Measurements from ENCODE around the gene UBL4A. TPM values are rescaled to one million over a fixed set of nuclear protein-coding genes. Genes with fewer than 3 reads are reported as not detected.

UBL4A gene
- total RNA-seq, 4 donors from 2014 or later = 14.7 to 36.3 (median 29.5) TPM

GRCh38 chrX:154478728-154479622 lies 7.4 kb downstream of the UBL4A start, which contains the start of gene LAGE3:
Gene LAGE3 (minus strand): TSS chrX:154479281. CDS start chrX:154478915, 366 bp downstream.
- Histone ChIP-seq H3K4me1 (peaks cover 0 to 3% of the 10 kb centered on the region in 2 donors), H3K27ac (peak within 1 kb of the TSS; percentile 70 to 86), H3K36me3 (no peaks in the 10 kb centered on the region), H3K27me3 (no peaks in the 10 kb centered on the region), H3K4me3 (peak within 1 kb of the TSS; percentile 33 to 49), H3K9me3 (no peaks in the 10 kb centered on the region)
- DNase-seq = peak; percentile 91 to 93
- intact Hi-C loops (cut with DNase I; ENCODE audit: low total_unique reads) = no loop called here
- TF ChIP-seq CTCF (IDR thresholded peaks at IDR 0.05) = peak in 1 of 4 experiments; percentile 18
- peak; percentile 52 to 62 for TF ChIP-seq POLR2A (IDR thresholded peaks at IDR 0.05)

DNA sequence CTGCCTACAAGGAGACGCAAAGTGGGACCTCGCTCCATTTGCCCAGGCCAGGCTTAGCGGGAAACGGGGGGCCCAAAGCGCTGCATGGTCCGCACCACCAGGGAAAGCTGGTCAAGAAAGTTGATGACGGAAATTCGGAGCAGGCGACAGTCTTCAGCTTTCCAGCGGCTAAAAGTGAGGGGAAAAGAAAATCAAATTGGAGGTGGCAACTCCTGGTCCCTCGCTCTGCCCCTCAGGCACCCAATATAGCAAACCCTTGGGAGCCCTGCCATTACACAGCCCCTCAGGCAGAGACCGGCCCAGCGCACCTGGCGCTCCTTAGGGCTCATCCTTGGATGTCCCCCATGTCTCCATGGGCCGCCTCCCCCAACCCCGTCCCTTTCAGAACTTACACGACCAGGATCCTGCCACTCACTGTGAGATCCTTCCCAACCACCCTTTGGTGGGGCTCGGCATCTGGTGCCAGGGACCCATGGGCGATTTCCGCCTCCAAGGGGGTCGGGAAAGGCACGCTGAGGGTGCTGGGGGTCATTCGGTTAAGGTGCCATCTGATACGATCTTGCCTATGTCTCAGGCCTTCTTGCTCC lies 8.4 kb downstream of the UBL4A start:
- intact Hi-C loops (cut with DNase I; ENCODE audit: low total_unique reads) = no loop called here
- DNase-seq = peak in 1 of 2 donors; percentile 26
- H3K27ac ChIP-seq = peak overlapping the region; percentile 70 to 86

DNA sequence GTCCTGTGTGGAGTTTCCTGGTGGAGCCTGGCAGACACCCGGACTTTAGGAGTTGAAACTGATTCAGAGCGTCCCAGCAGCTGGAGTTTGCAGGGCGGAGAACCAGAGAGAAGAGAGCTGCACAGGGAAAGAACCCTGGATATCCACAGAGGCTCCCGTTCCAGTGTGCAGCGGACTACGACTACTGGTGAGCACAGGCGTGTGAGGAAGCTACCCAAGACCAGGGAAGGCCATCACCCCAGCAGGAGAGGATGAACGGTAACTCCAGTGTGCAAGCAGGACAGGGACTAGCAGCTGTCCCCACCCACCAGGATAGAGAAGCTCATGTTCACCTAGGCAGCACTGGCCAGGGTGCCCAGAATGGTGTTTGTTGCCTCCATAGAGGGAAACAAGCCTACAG lies 9.6 kb downstream of the UBL4A start:
- DNase-seq = no peak
- H3K4me1 ChIP-seq = peaks cover 0 to 3% of the 10 kb centered on the region in 2 donors
- intact Hi-C loops (cut with DNase I; ENCODE audit: low total_unique reads) = no loop called here

More for the DNA sequence above, 8.4 kb downstream of the UBL4A start:
- Histone ChIP-seq H3K4me3 (peak overlapping the region; percentile 33 to 49), H3K27me3 (no peaks in the 10 kb centered on the region), H3K36me3 (no peaks in the 10 kb centered on the region), H3K4me1 (peaks cover 0 to 3% of the 10 kb centered on the region in 2 donors), H3K9me3 (no peaks in the 10 kb centered on the region)
- TF ChIP-seq POLR2A (IDR thresholded peaks at IDR 0.05) = no peak
- no peak for TF ChIP-seq CTCF (IDR thresholded peaks at IDR 0.05)

DNA sequence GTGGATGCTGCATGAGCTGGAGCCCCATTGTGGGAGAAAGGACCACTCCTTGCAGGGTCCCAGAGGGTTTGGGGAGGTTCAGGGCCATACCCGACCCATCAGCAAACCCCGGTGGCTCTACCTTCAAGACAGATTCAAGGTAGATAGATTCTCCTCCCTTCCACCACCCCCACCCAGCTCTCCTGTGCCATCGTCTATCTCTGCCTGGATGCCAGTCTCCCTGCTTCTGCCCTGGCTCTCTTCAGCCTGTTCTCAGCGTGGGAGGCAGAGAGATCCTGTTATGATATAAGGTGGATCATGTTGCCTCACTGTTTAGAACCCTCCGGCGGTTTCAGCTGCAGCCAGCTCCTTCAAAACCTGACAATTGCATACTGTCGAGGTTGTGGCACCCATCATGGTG lies 12.7 kb downstream of the UBL4A start:
- no peak for TF ChIP-seq CTCF (IDR thresholded peaks at IDR 0.05)
- TF ChIP-seq POLR2A (IDR thresholded peaks at IDR 0.05) = no peak
- no peak for DNase-seq
- intact Hi-C loops (cut with DNase I; ENCODE audit: low total_unique reads) = no loop called here
- no peaks in the 10 kb centered on the region for H3K27me3 ChIP-seq
- H3K9me3 ChIP-seq = no peaks in the 10 kb centered on the region
- H3K4me1 ChIP-seq = peaks cover 0 to 3% of the 10 kb centered on the region in 2 donors
- H3K36me3 ChIP-seq = no peaks in the 10 kb centered on the region
- no peak overlapping the region for H3K27ac ChIP-seq
- no peak overlapping the region for H3K4me3 ChIP-seq

More for the DNA sequence above, 9.6 kb downstream of the UBL4A start:
- Histone ChIP-seq H3K4me3 (no peak overlapping the region), H3K36me3 (no peaks in the 10 kb centered on the region), H3K27me3 (no peaks in the 10 kb centered on the region), H3K27ac (no peak overlapping the region), H3K9me3 (no peaks in the 10 kb centered on the region)
- no peak for TF ChIP-seq CTCF (IDR thresholded peaks at IDR 0.05)
- TF ChIP-seq POLR2A (IDR thresholded peaks at IDR 0.05) = no peak

Data from uterus (tissue), 4 donors.